GM21515 (cell line): ENCODE data around the gene TM9SF2.
"Not testable (repeated sequence)": the region's sequence is repeated elsewhere in the genome, so short reads cannot be mapped to it uniquely, and the experiment has no call there.

Experiments used
- ATAC-seq: cut with Tn5 transposase; IDR thresholded peaks from one replicate; pipeline ENCODE4 v1.9.1; 2021; ENCODE audit not compliant: unreplicated experiment

Gene TM9SF2, protein sequence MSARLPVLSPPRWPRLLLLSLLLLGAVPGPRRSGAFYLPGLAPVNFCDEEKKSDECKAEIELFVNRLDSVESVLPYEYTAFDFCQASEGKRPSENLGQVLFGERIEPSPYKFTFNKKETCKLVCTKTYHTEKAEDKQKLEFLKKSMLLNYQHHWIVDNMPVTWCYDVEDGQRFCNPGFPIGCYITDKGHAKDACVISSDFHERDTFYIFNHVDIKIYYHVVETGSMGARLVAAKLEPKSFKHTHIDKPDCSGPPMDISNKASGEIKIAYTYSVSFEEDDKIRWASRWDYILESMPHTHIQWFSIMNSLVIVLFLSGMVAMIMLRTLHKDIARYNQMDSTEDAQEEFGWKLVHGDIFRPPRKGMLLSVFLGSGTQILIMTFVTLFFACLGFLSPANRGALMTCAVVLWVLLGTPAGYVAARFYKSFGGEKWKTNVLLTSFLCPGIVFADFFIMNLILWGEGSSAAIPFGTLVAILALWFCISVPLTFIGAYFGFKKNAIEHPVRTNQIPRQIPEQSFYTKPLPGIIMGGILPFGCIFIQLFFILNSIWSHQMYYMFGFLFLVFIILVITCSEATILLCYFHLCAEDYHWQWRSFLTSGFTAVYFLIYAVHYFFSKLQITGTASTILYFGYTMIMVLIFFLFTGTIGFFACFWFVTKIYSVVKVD

DNA sequence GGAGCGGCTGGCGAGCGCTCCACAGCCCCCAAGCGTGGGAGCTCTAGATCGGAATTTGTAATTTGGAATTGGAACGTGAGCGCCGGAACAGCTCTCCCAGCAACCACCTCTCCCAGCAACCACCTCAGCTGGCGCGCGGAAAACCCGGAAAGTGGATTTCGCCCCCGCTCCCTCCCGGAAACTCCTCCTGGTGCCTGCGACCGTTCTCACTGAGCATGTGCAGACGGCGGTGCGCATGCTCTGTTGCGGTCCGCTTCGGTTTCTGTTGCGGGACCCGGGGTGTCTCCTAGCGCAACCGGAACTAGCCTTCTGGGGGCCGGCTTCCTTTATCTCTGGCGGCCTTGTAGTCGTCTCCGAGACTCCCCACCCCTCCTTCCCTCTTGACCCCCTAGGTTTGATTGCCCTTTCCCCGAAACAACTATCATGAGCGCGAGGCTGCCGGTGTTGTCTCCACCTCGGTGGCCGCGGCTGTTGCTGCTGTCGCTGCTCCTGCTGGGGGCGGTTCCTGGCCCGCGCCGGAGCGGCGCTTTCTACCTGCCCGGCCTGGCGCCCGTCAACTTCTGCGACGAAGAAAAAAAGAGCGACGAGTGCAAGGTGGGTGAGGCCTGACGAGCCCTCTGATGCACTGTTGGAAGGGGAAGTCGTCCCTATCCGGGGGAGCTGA is at the start of gene TM9SF2:
TSS of gene TM9SF2 (plus strand) at position 289 of the 664 bp plus-strand sequence. CDS start at position 424, 135 bp downstream.
- ATAC-seq: peak; percentile 57

DNA sequence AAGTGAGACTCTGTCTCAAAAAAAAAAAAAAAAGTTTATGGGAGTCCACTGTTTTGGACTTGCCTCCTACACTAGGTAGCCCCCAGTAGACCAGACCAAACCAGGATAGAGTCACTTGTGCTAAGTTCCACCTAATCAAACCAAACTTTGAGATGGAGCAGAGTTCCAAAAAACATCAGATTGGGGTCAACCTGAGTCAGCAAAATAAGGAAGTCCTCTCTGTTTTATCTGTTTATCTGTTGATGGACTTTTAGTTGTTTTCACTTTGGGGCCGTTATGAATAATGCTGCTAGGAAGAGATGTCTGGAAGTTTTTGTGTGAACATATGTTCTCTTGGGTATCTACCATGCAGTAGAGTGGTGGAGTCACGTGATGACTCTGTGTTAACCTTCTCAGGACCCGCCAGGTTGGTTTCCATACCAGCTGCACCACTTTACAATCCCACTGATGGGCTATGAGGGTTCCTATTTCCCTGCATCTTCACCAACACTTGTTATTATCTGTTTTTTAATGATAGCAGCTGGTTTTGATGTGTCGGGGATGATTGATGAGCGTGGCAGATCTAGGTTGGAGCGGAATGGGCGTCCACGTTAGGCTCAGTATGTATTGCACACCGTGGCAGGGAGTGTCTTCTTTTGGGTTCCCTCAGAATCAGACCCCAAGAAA is 46.6 kb upstream of the TM9SF2 start:
- ATAC-seq: no peak

DNA sequence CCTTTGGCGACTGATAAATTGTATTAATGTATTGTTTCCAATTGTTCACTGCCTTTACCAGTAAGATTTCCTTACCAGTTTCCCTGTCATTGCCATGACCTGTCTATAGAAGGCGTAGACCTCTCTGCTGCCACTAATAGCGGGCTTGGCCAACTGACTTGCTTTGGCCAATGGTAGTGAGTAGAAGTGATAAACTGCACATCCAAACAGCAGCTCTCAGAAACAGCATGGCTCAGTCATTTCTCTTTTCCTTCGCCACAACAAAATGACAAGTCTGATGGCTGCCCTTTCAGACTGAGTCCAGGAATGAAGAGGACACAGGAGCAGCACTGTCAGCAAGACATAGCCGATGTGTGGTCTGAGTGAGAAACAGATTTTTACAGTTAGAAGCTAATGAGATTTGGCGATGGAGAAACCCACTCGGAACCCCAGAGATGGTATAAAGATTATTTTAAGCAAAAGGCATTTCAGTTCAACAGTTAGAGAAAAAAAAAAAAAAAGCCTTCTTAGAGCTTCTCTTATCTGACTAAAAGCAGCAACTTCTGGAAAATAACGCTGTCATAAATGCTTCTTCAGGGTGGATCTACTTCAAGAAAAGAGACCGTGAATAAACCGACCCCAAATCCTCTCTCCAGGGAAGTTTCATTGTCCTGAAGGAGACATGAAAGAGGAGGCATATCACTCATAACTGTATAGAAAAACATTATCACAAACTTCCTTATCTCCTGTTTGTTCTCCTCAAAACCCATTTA is 42.0 kb upstream of the TM9SF2 start:
- ATAC-seq: no peak

DNA sequence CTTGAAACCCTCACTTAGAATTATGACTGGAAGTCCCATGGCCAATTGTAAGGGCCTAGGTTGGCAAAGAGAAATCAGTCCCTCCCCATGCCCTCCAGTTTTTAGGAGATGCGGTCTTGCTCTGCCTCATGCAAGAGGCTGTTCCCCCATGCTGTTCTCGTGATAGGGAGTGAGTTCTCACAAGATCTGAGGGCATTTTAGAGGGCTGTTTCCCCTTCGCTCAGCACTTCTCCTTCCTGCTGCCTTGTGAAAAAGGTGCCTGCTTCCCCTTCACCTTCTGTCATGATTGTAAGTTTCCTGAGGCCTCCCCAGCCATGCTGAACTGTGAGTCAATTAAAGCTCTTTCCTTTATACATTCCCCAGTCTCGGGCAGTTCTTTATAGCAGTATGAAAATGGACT is 40.5 kb upstream of the TM9SF2 start:
- not testable (repeated sequence) for ATAC-seq

DNA sequence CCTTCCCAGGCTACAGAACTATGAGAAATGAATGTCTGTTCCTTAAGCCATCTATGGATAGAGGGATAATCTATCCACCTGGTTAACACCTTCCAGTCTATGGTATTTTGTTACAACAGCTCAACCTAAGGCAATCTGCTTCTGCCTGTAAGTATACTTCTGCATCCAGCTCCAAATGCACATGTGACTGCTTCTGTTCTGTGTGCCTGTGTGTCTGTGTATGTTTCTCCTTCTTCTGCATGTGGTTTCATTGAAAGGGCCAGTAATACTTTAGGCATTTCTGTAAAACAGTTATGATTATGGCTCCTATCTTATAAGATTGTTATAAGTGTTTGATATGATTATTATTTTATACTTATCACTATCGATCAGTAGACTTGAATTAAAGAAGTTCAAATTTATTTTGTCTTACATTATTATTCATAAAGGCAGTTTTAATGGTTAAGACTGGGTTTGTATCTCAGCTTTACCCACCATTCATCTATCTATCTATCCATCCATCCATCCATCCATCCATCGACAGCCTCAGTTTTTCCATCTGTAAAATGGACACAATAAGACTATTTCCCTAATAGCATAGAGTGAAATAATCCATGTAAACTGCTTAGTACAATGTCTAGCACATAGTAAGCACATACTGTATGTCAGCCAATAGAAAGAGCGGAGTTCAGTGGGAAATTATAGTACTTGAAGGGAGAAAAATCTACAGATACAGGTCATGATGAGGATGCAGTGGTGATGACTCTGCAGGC is 37.5 kb upstream of the TM9SF2 start:
- ATAC-seq: no peak

DNA sequence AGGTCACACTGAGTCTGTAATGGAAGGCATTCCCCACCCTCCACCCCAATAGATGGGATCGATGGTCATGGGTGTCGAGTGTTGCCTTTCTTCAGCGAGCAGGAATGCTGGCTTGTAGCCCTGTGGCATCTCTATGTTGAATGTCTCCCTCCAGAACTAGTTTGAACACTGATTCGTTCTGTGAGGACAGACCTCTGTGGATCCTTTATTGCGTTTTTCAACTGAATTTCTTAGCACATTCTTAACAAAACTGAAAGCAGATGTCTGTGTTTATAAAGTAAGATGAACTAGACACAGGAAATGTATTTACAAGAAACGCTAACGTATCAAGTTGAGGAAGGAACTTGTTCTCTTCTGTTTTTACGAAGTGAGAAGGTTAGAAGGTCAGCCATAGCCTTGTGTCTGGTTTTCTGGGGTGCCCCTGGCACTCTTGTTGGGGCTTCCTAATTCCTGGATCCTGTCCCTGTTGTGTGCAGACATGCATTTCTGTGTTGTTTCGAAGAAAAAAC is 36.8 kb upstream of the TM9SF2 start:
- ATAC-seq: no peak

DNA sequence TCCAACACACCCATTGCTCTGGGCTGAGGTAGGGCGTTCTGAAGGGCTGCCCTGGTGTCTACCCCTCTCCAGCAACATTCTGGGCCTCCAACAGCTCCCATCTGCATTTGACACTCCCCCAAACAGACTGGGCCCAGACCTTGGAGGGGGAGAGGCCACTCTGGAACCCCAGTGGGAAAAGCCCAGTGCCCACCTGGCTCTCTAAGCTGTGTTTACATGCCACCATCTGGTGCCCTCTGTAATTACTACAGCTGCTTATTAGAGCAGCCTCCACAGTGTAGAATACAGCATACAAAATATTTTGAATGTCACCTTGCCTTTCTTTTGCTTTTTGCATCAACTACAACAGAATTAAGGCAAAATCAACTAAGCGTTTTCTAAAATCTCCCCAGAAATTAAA is 35.8 kb upstream of the TM9SF2 start:
- no peak for ATAC-seq

DNA sequence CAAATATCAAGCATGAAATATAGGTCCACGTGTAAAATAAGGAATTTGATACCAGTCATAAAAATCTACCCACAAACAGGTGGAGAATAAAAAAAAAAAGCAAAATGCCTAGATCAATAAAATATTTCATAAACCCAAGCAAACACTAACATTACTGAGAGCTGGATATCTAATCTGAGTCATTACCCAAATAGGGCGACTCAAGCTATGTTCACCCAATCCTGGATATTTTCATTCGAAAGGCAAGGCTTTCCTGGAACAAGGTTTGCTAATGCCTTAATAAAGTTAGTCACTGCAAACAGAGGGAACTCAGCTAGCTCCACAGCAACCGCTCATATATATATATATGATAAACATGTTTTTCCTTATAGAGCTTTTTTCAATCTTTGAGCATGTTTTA is 33.5 kb upstream of the TM9SF2 start:
- no peak for ATAC-seq

DNA sequence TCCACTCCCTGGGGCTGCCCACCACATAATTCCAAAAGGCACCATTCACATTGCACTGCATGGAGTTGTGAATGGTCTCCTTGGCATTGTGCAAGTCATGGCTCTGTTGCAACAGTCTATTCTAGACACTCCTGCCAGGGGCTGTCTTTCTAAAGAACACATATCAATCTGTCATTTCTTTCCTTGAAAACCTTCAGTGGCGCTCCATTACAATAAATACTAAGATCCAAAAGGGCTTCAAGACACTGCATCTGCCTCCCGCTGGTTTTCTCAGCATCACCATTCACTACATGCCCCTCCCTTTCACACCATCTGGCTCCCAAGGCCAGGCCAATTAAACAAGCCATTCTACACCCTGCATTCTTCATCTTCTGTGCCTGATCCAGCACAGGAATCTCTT is 32.2 kb upstream of the TM9SF2 start:
- ATAC-seq: no peak

DNA sequence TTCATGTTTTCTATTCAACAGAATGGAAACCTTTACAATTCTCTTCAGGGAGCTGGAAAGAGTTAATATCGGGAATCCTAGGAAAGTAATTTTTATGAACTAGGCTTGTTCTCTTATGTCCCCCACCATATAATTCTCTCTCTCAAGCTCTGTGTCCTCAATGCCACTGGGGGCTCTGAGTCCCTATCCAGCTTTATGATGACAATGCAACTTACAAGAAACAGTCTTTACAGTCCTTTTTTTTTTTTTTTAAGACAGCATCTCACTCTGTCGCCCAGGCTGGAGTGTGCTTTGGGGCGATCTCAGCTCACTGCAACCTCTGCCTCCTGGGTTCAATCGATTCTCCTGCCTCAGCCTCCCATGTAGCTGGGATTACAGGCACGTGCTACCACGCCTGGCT is 31.2 kb upstream of the TM9SF2 start:
- ATAC-seq: no peak

DNA sequence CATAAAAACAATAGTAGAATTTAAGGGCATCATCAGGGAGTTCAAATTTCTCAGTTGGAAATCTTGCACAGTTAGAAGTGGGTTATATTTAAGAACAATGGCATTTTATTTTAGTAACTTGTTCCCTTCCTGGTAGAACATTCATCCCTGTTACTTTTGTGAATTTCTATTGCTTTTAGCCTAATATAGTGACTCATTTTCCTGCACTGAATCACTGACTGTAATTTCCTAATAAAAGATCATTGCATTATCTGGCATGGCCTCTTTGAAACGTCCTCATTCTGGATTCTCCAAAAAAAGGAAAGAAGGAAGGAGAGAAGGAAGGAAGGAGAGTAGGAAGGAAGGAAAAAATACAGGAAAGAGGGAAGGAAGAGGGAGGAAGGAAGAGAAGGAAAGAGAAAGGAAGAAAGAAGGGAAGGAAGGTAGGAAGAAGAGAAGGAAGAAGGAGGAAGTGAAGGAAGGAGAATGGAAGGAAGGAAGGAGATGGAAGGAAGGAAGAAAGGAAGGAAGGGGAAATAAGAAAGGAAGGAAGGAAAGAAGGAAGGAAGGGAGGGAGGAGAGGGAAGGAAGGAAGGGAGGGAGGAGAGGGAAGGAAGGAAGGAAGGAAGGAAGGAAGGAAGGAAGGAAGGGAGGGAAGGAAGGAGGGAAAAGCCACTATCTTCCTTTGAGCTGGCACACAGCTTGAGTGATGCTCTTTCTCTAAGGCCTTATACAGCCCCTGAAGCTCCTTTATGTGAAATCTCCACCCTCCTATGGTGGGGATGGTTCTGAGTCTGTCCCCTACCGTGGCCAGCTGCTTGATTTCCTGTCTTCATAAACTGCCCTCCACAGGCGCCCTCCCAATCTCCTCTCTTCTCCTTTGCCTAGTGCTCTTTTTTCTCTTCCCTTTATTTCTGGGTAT is 29.8 kb upstream of the TM9SF2 start:
- no peak for ATAC-seq

DNA sequence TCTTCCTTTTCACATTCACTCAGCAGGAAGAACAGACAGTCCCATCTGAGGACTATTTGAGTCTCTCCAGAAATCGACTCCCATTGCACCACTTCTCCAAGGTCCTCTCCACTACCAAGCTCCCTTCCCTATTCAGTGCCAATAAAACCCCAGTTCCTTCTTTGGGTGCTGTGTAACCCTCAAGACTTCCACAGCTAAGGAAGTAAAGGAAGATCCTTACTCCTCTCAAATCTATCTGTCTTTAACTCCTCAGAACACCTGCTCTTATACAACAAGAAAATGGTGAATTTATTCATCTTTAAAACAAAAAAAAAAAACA is 29.2 kb upstream of the TM9SF2 start:
- no peak for ATAC-seq

DNA sequence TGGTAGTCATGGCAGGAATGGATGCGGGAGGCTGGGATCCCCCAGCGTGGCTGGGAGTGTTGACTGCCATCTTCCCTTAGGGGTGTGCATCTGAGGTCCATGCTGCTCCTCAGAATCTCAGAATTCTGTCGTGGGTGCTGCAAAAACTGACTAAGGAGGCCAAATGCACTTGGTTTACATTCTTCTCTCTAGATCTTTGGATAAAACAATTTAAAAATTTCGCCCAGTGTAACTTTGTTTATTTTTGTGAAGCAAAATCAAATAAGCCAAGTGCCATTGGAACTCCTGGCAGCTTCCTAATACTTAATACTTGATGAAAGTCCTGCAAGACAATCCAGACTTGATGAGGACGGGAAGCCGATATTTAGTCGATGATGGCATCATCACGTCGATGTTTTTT is 27.8 kb upstream of the TM9SF2 start:
- ATAC-seq: no peak

DNA sequence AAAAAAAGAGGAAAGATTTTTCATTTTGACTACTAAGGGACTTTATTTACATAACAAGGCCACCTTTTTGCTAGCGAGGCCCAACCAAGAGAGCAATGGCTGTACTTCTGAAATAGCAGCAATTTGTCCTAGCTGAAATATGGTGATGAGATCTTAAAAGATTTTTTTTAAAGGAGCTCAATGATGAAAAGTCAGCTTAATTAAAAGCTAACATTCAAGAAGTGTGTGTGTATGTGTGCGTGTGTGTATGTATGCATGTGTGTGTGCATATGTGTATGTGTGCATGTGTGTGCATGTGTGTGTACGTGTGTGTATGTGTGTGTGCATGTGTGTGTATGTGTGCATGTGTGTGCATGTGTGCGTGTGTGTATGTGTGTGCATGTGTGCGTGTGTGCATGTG is 24.6 kb upstream of the TM9SF2 start:
- ATAC-seq: no peak

DNA sequence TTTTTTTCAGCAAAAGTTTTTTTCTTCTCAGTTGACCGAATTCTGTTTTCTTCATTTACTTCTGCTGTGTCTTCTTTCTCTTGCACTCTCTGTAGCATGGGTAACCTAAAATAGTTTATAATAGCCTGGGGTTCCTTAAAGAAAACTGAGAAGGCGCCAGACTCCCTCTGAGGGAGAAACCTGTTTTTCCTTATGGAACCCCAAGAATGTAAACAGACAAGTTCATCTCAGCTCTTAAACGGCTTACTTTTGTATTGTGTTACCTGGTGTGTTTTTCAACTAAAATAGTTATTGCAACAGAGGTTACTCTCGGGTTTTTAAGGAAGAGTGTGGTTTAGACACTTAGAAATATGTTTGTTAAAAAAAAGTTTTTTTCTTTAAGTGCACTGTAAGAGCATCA is 23.8 kb upstream of the TM9SF2 start:
- ATAC-seq: no peak

DNA sequence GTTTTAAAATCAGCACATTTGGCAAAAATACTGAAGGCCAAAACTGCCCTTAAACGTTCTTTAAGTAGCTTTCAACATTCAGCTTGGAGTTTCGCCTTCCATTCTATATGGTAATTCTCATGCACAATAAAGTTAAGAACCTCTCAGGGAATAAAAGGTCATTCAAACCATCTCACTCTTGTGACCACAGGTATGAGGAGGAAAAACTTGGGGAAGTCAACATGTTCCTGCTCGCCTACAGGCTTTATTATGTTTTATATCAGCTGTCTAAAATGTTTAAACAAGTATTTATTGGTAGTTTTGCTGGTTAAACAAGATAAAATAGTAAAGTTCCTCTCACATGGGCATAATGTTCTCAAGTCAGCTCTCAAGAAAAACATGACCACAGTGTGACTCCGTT is 19.9 kb upstream of the TM9SF2 start:
- no peak for ATAC-seq

DNA sequence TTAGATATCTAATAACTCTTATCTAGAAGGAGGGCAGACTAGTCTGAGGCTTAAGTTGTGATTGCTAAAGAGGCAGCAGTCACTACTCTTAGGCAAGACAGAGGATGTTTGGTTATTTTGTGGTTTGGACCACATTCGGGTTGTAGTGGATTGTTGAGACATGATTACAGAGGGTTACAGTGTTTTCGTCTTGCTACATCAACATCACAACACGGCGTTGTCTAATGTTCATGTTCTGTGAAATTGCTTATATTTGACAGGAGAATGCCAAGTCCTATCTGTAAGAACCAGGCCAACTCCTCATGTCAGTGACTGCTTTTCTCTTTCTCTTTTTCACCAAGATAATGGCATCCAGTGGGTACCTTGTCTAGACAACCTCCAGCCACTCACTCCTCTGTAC is 16.8 kb upstream of the TM9SF2 start:
- no peak for ATAC-seq

DNA sequence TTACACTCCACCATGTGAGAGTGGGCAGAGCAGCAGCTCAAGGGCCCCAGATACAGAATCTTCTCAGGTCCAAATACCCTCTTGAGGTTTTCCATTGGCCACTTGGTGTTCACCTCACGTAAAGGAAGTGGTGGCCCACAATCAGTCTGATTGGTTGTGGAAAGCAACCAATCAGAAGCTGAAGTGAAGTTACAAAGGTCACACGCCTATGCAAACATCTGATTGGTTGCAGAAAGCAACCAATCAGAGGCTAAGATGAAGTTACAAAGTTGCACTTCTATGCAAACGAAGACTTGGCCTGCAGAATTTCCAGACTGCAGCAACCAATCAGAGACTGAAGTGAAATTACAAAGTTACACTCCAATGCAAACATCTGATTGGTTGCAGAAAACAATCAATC is 14.3 kb upstream of the TM9SF2 start:
- no peak for ATAC-seq

DNA sequence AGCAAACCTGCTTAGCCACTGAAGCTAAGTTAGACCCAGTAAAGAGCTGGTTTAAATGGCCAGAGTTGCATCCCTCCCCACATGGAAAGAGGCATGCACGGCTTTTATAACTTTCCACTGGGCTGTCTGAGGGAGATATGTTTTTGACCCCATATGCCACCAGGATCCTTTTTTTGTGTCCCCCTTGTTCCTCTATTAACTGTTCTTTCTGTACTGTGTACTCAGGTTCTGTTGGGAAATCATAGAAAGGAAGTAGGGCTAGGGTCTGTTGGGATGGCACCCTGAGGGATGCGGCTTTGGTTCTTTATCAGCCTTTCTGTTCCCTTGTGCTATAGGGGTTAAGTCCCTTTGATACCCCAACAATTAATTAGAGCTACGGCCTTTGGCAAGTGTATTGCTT is 12.2 kb upstream of the TM9SF2 start:
- no peak for ATAC-seq
